ENCODE results near the gene ENTR1.
A peak's percentile ranks its signal among the peaks of the same experiment; 100 is the strongest.

The ENTR1 gene

GRCh38 chr9:136402067-136402466, 8.3 kb downstream of the ENTR1 start:
- no peak for DNase-seq
- H3K4me3 Mint-ChIP-seq = no peak overlapping the region
- H3K36me3 Mint-ChIP-seq = peaks cover 44 to 67% of the 10 kb centered on the region in 2 donors
- H3K9me3 Mint-ChIP-seq = no peaks in the 10 kb centered on the region
- no peaks in the 10 kb centered on the region for H3K27me3 Mint-ChIP-seq
- H3K4me1 Mint-ChIP-seq = peaks cover 45 to 69% of the 10 kb centered on the region in 2 donors
- no peak for ATAC-seq (replicated peaks)
- H3K27ac Mint-ChIP-seq = peak overlapping the region; percentile 89

- peak overlapping the region; percentile 25 for H3K27ac Mint-ChIP-seq
- H3K4me3 Mint-ChIP-seq = peak overlapping the region in 1 of 2 donors; percentile 46
- H3K27me3 Mint-ChIP-seq = no peaks in the 10 kb centered on the region
- no peaks in the 10 kb centered on the region for H3K9me3 Mint-ChIP-seq
- DNase-seq (no peak), ATAC-seq (replicated peaks) (no peak)
- peaks cover 43 to 68% of the 10 kb centered on the region in 2 donors for H3K4me1 Mint-ChIP-seq
- peaks cover 44 to 70% of the 10 kb centered on the region in 2 donors for H3K36me3 Mint-ChIP-seq
Observed at GRCh38 chr9:136401173-136401922, 9.1 kb downstream of the ENTR1 start.

- Mint-ChIP-seq H3K27ac (peak within 1 kb of the TSS; percentile 97), H3K36me3 (peaks cover 45 to 76% of the 10 kb centered on the region in 2 donors), H3K4me1 (peaks cover 43 to 64% of the 10 kb centered on the region in 2 donors), H3K9me3 (no peaks in the 10 kb centered on the region), H3K27me3 (no peaks in the 10 kb centered on the region), H3K4me3 (peak within 1 kb of the TSS; percentile 93 to 95)
- ATAC-seq (replicated peaks) (peak; percentile 76 to 80), DNase-seq (peak; percentile 84)
Observed at GRCh38 chr9:136400038-136400834, 10.2 kb downstream of the ENTR1 start, which contains the start of gene SNAPC4. Gene SNAPC4, minus strand, starts transcription at chr9:136400170. Its CDS starts 1,742 bp downstream, at chr9:136398428.

GRCh38 chr9:136399176-136400037, 11.0 kb downstream of the ENTR1 start:
- no peaks in the 10 kb centered on the region for H3K9me3 Mint-ChIP-seq
- peak overlapping the region; percentile 97 for H3K27ac Mint-ChIP-seq
- DNase-seq (peak; percentile 55), ATAC-seq (replicated peaks) (peak; percentile 53 to 60)
- H3K4me3 Mint-ChIP-seq = peak overlapping the region; percentile 93 to 95
- H3K36me3 Mint-ChIP-seq = peaks cover 43 to 76% of the 10 kb centered on the region in 2 donors
- H3K27me3 Mint-ChIP-seq = no peaks in the 10 kb centered on the region
- H3K4me1 Mint-ChIP-seq = peaks cover 36 to 55% of the 10 kb centered on the region in 2 donors

- H3K27me3 Mint-ChIP-seq = no peaks in the 10 kb centered on the region
- peaks cover 32 to 70% of the 10 kb centered on the region in 2 donors for H3K36me3 Mint-ChIP-seq
- H3K4me1 Mint-ChIP-seq = peaks cover 26 to 44% of the 10 kb centered on the region in 2 donors
- no peaks in the 10 kb centered on the region for H3K9me3 Mint-ChIP-seq
- peak overlapping the region; percentile 93 to 95 for H3K4me3 Mint-ChIP-seq
- H3K27ac Mint-ChIP-seq = peak overlapping the region; percentile 97
- no peak for ATAC-seq (replicated peaks)
- DNase-seq = no peak
Observed at GRCh38 chr9:136398286-136398685, 12.1 kb downstream of the ENTR1 start.

GRCh38 chr9:136397643-136398042, 12.8 kb downstream of the ENTR1 start:
- DNase-seq (no peak), ATAC-seq (replicated peaks) (no peak)
- peaks cover 31 to 67% of the 10 kb centered on the region in 2 donors for H3K36me3 Mint-ChIP-seq
- no peak overlapping the region for H3K4me3 Mint-ChIP-seq
- H3K27me3 Mint-ChIP-seq = no peaks in the 10 kb centered on the region
- H3K9me3 Mint-ChIP-seq = no peaks in the 10 kb centered on the region
- peaks cover 25 to 42% of the 10 kb centered on the region in 2 donors for H3K4me1 Mint-ChIP-seq
- H3K27ac Mint-ChIP-seq = peak overlapping the region; percentile 20

GRCh38 chr9:136396219-136396515, 14.2 kb downstream of the ENTR1 start:
- Mint-ChIP-seq H3K9me3 (no peaks in the 10 kb centered on the region), H3K4me1 (peaks cover 18 to 30% of the 10 kb centered on the region in 2 donors), H3K4me3 (no peak overlapping the region), H3K36me3 (peaks cover 29 to 66% of the 10 kb centered on the region in 2 donors), H3K27me3 (no peaks in the 10 kb centered on the region), H3K27ac (no peak overlapping the region)
- DNase-seq = no peak
- ATAC-seq (replicated peaks) = no peak

- ATAC-seq (replicated peaks) (no peak), DNase-seq (no peak)
- no peaks in the 10 kb centered on the region for H3K27me3 Mint-ChIP-seq
- peaks cover 29 to 62% of the 10 kb centered on the region in 2 donors for H3K36me3 Mint-ChIP-seq
- peaks cover 15 to 24% of the 10 kb centered on the region in 2 donors for H3K4me1 Mint-ChIP-seq
- H3K9me3 Mint-ChIP-seq = no peaks in the 10 kb centered on the region
- peak overlapping the region; percentile 56 for H3K27ac Mint-ChIP-seq
- H3K4me3 Mint-ChIP-seq = no peak overlapping the region
Observed at GRCh38 chr9:136395345-136396218, 14.8 kb downstream of the ENTR1 start.

- no peak overlapping the region for H3K4me3 Mint-ChIP-seq
- peaks cover 32 to 66% of the 10 kb centered on the region in 2 donors for H3K36me3 Mint-ChIP-seq
- H3K27ac Mint-ChIP-seq = no peak overlapping the region
- ATAC-seq (replicated peaks) (no peak), DNase-seq (no peak)
- peaks cover 13 to 21% of the 10 kb centered on the region in 2 donors for H3K4me1 Mint-ChIP-seq
- H3K27me3 Mint-ChIP-seq = no peaks in the 10 kb centered on the region
- H3K9me3 Mint-ChIP-seq = no peaks in the 10 kb centered on the region
Observed at GRCh38 chr9:136395020-136395340, 15.4 kb downstream of the ENTR1 start.

GRCh38 chr9:136394312-136395019, 15.9 kb downstream of the ENTR1 start:
- Mint-ChIP-seq H3K27ac (no peak overlapping the region), H3K4me1 (peaks cover 13 to 21% of the 10 kb centered on the region in 2 donors), H3K4me3 (no peak overlapping the region), H3K27me3 (no peaks in the 10 kb centered on the region), H3K9me3 (no peaks in the 10 kb centered on the region), H3K36me3 (peaks cover 35 to 71% of the 10 kb centered on the region in 2 donors)
- DNase-seq = no peak
- no peak for ATAC-seq (replicated peaks)

GRCh38 chr9:136393531-136393930, 16.9 kb downstream of the ENTR1 start:
- H3K9me3 Mint-ChIP-seq = no peaks in the 10 kb centered on the region
- peaks cover 5 to 12% of the 10 kb centered on the region in 2 donors for H3K4me1 Mint-ChIP-seq
- no peak overlapping the region for H3K4me3 Mint-ChIP-seq
- H3K36me3 Mint-ChIP-seq = peaks cover 41 to 71% of the 10 kb centered on the region in 2 donors
- DNase-seq = no peak
- H3K27me3 Mint-ChIP-seq = no peaks in the 10 kb centered on the region
- no peak overlapping the region for H3K27ac Mint-ChIP-seq
- no peak for ATAC-seq (replicated peaks)

GRCh38 chr9:136392538-136393449, 17.6 kb downstream of the ENTR1 start:
- Mint-ChIP-seq H3K27ac (no peak overlapping the region), H3K4me1 (peaks cover 2 to 7% of the 10 kb centered on the region in 2 donors), H3K27me3 (no peaks in the 10 kb centered on the region), H3K9me3 (no peaks in the 10 kb centered on the region), H3K4me3 (no peak overlapping the region), H3K36me3 (peaks cover 45 to 70% of the 10 kb centered on the region in 2 donors)
- ATAC-seq (replicated peaks) (no peak), DNase-seq (no peak)
